Measurements from ENCODE around the gene CCNA1.

GRCh38 chr13:36385489-36385888, 46.8 kb upstream of the CCNA1 start:
- TF ChIP-seq POLR2A (IDR thresholded peaks at IDR 0.05) (no peak), CTCF (IDR thresholded peaks at IDR 0.05) (no peak)
